Glutamatergic neuron (in vitro differentiated cells): ENCODE results near the gene ZNF76. TPM values are rescaled to one million over a fixed set of nuclear protein-coding genes. Genes with fewer than 3 reads are reported as not detected.

Experiments used
- DNase-seq: peaks from one replicate; pipeline ENCODE4 v3.0.0; 2022
- H3K27ac Mint-ChIP-seq: one replicate; pipeline ENCODE4 v1.8.0; 2020; ENCODE audit warnings: mild to moderate bottlenecking, mixed read lengths, inconsistent platforms; ENCODE audit not compliant: unreplicated experiment
- H3K27me3 Mint-ChIP-seq: one replicate; pipeline ENCODE4 v1.8.0; 2020; ENCODE audit warnings: mild to moderate bottlenecking, moderate library complexity, mixed read lengths, inconsistent platforms; ENCODE audit not compliant: unreplicated experiment
- H3K36me3 Mint-ChIP-seq: one replicate; pipeline ENCODE4 v1.8.0; 2020; ENCODE audit warnings: mild to moderate bottlenecking, mixed read lengths, inconsistent platforms; ENCODE audit not compliant: unreplicated experiment
- H3K4me1 Mint-ChIP-seq: one replicate; pipeline ENCODE4 v1.8.0; 2020; ENCODE audit warnings: mild to moderate bottlenecking, low read depth, mixed read lengths, inconsistent platforms; ENCODE audit not compliant: unreplicated experiment
- H3K4me3 Mint-ChIP-seq: one replicate; pipeline ENCODE4 v1.8.0; 2020; ENCODE audit warnings: mild to moderate bottlenecking, mixed read lengths, inconsistent platforms; ENCODE audit not compliant: unreplicated experiment
- H3K9me3 Mint-ChIP-seq: one replicate; pipeline ENCODE4 v1.8.0; 2020; ENCODE audit warnings: mild to moderate bottlenecking, moderate library complexity, mixed read lengths, inconsistent platforms; ENCODE audit not compliant: unreplicated experiment
- CTCF ChIP-seq: fragments of 200-600 bp; sonication (generic); IDR thresholded peaks from one replicate; pipeline ENCODE4 v1.5.0; 2021; ENCODE audit not compliant: partially characterized antibody, unreplicated experiment
- total RNA-seq: library from RNA; stranded (reverse); fragmentation: NEBNext Ultra II Directional; extraction: Animal tissue kit (Norgen Biotek cat#: 25700); gene quantifications from one replicate; pipeline ENCODE4 v1.2.1, GENCODE V29; 2021; ENCODE audit not compliant: unreplicated experiment

Gene ZNF76
- total RNA-seq, 1 donor from 2014 or later = 38.3 TPM

GRCh38 chr6:35317483-35318195 lies 58.1 kb downstream of the ZNF76 start:
- peaks cover 7% of the 10 kb centered on the region for H3K27me3 Mint-ChIP-seq
- no peaks in the 10 kb centered on the region for H3K36me3 Mint-ChIP-seq
- peaks cover 4% of the 10 kb centered on the region for H3K9me3 Mint-ChIP-seq
- H3K27ac Mint-ChIP-seq = peak overlapping the region; percentile 91
- H3K4me3 Mint-ChIP-seq = peak overlapping the region; percentile 88
- DNase-seq = peak; percentile 63
- no peak for TF ChIP-seq CTCF
- H3K4me1 Mint-ChIP-seq = peaks cover 6% of the 10 kb centered on the region

- peaks cover 7% of the 10 kb centered on the region for H3K27me3 Mint-ChIP-seq
- peaks cover 4% of the 10 kb centered on the region for H3K9me3 Mint-ChIP-seq
- H3K27ac Mint-ChIP-seq = peak overlapping the region; percentile 91
- H3K4me1 Mint-ChIP-seq = peaks cover 6% of the 10 kb centered on the region
- TF ChIP-seq CTCF = no peak
- no peaks in the 10 kb centered on the region for H3K36me3 Mint-ChIP-seq
- DNase-seq = peak; percentile 97
- H3K4me3 Mint-ChIP-seq = peak overlapping the region; percentile 91
Measured at GRCh38 chr6:35318196-35319171, 58.9 kb downstream of the ZNF76 start.

- H3K9me3 Mint-ChIP-seq = peaks cover 4% of the 10 kb centered on the region
- H3K27ac Mint-ChIP-seq = no peak overlapping the region
- TF ChIP-seq CTCF = no peak
- H3K27me3 Mint-ChIP-seq = peaks cover 7% of the 10 kb centered on the region
- no peaks in the 10 kb centered on the region for H3K36me3 Mint-ChIP-seq
- no peak for DNase-seq
- H3K4me3 Mint-ChIP-seq = no peak overlapping the region
- H3K4me1 Mint-ChIP-seq = peaks cover 6% of the 10 kb centered on the region
Measured at GRCh38 chr6:35319346-35320030, 60.0 kb downstream of the ZNF76 start.

GRCh38 chr6:35320031-35320410 lies 60.5 kb downstream of the ZNF76 start:
- Mint-ChIP-seq H3K27ac (no peak overlapping the region), H3K4me1 (peaks cover 6% of the 10 kb centered on the region), H3K9me3 (peaks cover 4% of the 10 kb centered on the region), H3K4me3 (no peak overlapping the region), H3K27me3 (peaks cover 7% of the 10 kb centered on the region), H3K36me3 (no peaks in the 10 kb centered on the region)
- DNase-seq = no peak
- TF ChIP-seq CTCF = no peak
